ENCODE measurements around the gene TOB2. TPM values are rescaled to one million over a fixed set of nuclear protein-coding genes. Genes with fewer than 3 reads are reported as not detected.
"Not testable (repeated sequence)": the region's sequence is repeated elsewhere in the genome, so short reads cannot be mapped to it uniquely, and the experiment has no call there.

The TOB2 gene
- total and polyA plus RNA-seq, 2 donors = 20.9 to 34.0 TPM

- not testable (repeated sequence) for H3K4me3 ChIP-seq (ENCODE audit: low read depth, low read length); DNase-seq (ENCODE audit: extremely low spot score); H3K4me1 ChIP-seq (ENCODE audit: insufficient read depth); H3K36me3 ChIP-seq (ENCODE audit: insufficient read depth); H3K27ac ChIP-seq (ENCODE audit: low read depth)
- WGBS = 94% methylated on average over 14 of the region's 14 CpGs
Measured at GRCh38 chr22:41402851-41403250, 43.8 kb downstream of the TOB2 start.

- H3K4me3 ChIP-seq (ENCODE audit: low read depth, low read length) = no peak overlapping the region
- no peak for DNase-seq (ENCODE audit: extremely low spot score)
- H3K36me3 ChIP-seq (ENCODE audit: insufficient read depth) = no peaks in the 10 kb centered on the region
- no peaks in the 10 kb centered on the region for H3K4me1 ChIP-seq (ENCODE audit: insufficient read depth)
- WGBS = 31% methylated on average over 16 of the region's 16 CpGs
- H3K27ac ChIP-seq (ENCODE audit: low read depth) = peak overlapping the region; percentile 11
Measured at GRCh38 chr22:41401781-41402648, 44.6 kb downstream of the TOB2 start.

DNA sequence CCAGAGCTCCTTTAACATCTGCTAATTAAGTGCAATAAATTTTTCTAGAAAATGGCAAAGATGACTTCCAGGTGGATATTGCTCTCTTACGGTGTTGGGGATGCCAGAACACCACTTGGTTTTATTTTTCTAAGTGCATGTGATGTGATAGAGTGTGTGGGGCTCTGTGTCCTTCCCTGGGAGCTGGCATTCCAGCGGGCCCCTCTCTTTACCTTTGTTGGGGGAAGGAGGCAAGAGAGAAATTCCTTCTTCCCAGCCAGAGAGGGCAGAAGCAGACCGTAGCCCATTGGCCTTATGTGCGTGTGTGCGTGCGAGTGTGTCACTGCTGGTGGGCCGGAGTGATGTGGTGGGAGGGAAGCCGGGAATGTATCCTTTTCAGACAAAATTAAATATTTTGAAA is 47.7 kb downstream of the TOB2 start:
- Histone ChIP-seq H3K4me1 (ENCODE audit: insufficient read depth) (no peaks in the 10 kb centered on the region), H3K4me3 (ENCODE audit: low read depth, low read length) (no peak overlapping the region), H3K27ac (ENCODE audit: low read depth) (no peak overlapping the region), H3K36me3 (ENCODE audit: insufficient read depth) (peaks cover 2% of the 10 kb centered on the region)
- no peak for DNase-seq (ENCODE audit: extremely low spot score)
- 80% methylated on average over 8 of the region's 8 CpGs for WGBS

GRCh38 chr22:41397143-41397811 is 49.3 kb downstream of the TOB2 start:
- Histone ChIP-seq H3K36me3 (ENCODE audit: insufficient read depth) (peaks cover 2% of the 10 kb centered on the region), H3K4me1 (ENCODE audit: insufficient read depth) (no peaks in the 10 kb centered on the region), H3K27ac (ENCODE audit: low read depth) (peak overlapping the region; percentile 7), H3K4me3 (ENCODE audit: low read depth, low read length) (no peak overlapping the region)
- no peak for DNase-seq (ENCODE audit: extremely low spot score)
- WGBS = 83% methylated on average over 19 of the region's 19 CpGs

DNA sequence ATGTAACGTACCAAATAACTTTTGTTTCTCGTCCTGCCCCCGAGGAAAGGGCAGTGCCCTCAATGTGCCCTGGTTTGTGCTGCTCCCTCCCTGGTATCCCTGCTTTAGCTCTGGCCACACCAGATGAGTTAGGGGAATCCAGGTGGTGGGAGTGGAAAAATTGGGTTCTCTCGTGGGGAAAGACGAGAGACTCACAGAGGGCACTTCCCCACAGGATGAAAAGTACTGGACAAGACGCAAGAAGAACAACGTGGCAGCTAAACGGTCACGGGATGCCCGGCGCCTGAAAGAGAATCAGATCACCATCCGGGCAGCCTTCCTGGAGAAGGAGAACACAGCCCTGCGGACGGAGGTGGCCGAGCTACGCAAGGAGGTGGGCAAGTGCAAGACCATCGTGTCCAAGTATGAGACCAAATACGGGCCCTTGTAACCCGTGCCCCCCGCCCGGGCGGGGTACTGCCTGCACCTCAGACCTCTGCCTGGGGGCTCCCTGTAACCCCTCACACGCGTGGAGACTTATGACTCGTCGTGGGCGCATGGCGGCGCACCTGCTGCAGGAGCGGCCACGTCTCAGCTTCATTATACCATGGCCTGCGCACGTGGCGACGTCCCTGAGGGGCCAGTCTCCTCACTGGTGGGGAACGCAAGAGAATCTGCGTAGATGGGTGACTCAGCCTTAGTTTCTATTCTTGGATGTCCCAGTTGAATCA is 50.9 kb downstream of the TOB2 start:
- Histone ChIP-seq H3K4me1 (ENCODE audit: insufficient read depth) (no peaks in the 10 kb centered on the region), H3K36me3 (ENCODE audit: insufficient read depth) (peaks cover 5% of the 10 kb centered on the region), H3K27ac (ENCODE audit: low read depth) (no peak overlapping the region), H3K4me3 (ENCODE audit: low read depth, low read length) (no peak overlapping the region)
- DNase-seq (ENCODE audit: extremely low spot score) = no peak
- 95% methylated on average over 37 of the region's 37 CpGs for WGBS

DNA sequence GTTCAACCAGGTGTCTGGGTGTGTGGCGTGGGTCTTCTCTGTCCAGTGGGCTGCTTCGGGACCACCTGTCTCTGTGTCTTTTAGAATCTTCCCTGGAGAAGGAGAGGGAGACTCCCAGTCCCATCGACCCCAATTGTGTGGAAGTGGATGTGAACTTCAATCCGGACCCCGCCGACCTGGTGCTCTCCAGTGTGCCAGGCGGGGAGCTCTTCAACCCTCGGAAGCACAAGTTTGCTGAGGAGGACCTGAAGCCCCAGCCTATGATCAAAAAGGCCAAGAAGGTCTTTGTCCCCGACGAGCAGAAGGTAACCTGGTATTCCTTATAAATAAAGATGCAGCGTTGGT is 52.6 kb downstream of the TOB2 start:
- H3K4me3 ChIP-seq (ENCODE audit: low read depth, low read length) = no peak overlapping the region
- peaks cover 6% of the 10 kb centered on the region for H3K36me3 ChIP-seq (ENCODE audit: insufficient read depth)
- no peak for DNase-seq (ENCODE audit: extremely low spot score)
- 91% methylated on average over 11 of the region's 11 CpGs for WGBS
- H3K27ac ChIP-seq (ENCODE audit: low read depth) = no peak overlapping the region
- H3K4me1 ChIP-seq (ENCODE audit: insufficient read depth) = no peaks in the 10 kb centered on the region

GRCh38 chr22:41387341-41387740 is 59.3 kb downstream of the TOB2 start:
- DNase-seq (ENCODE audit: extremely low spot score) = no peak
- H3K4me1 ChIP-seq (ENCODE audit: insufficient read depth) = peaks cover 4% of the 10 kb centered on the region
- peaks cover 6% of the 10 kb centered on the region for H3K36me3 ChIP-seq (ENCODE audit: insufficient read depth)
- H3K4me3 ChIP-seq (ENCODE audit: low read depth, low read length) = no peak overlapping the region
- no peak overlapping the region for H3K27ac ChIP-seq (ENCODE audit: low read depth)
- 95% methylated on average over 7 of the region's 7 CpGs for WGBS

- Histone ChIP-seq H3K4me3 (ENCODE audit: low read depth, low read length) (no peak overlapping the region), H3K36me3 (ENCODE audit: insufficient read depth) (peaks cover 2% of the 10 kb centered on the region), H3K27ac (ENCODE audit: low read depth) (no peak overlapping the region), H3K4me1 (ENCODE audit: insufficient read depth) (peaks cover 4% of the 10 kb centered on the region)
- DNase-seq (ENCODE audit: extremely low spot score) = no peak
Measured at GRCh38 chr22:41384128-41384527, 62.5 kb downstream of the TOB2 start.

Other genes with a start within 250 kb of the TOB2 start
- 12.4 TPM for gene L3MBTL2, start 241.5 kb downstream of the TOB2 start, total RNA-seq
- 21.7 TPM for gene L3MBTL2, start 241.5 kb downstream of the TOB2 start, polyA plus RNA-seq
- 1.8 TPM for gene CHADL, start 205.9 kb downstream of the TOB2 start, total RNA-seq
- 3.5 TPM for gene CHADL, start 205.9 kb downstream of the TOB2 start, polyA plus RNA-seq
- gene RANGAP1, start 160.6 kb downstream of the TOB2 start, total RNA-seq = 15.0 TPM
- gene RANGAP1, start 160.6 kb downstream of the TOB2 start, polyA plus RNA-seq = 41.8 TPM
- gene ZC3H7B, start 145.3 kb downstream of the TOB2 start, total RNA-seq = 30.0 TPM
- gene ZC3H7B, start 145.3 kb downstream of the TOB2 start, polyA plus RNA-seq = 42.1 TPM
- gene TEF, start 64.9 kb downstream of the TOB2 start, total RNA-seq = 9.0 TPM
- gene TEF, start 64.9 kb downstream of the TOB2 start, polyA plus RNA-seq = 32.1 TPM
- gene PHF5A, start 21.9 kb upstream of the TOB2 start, total RNA-seq = 37.3 TPM
- gene PHF5A, start 21.9 kb upstream of the TOB2 start, polyA plus RNA-seq = 38.1 TPM
- gene ACO2, start 22.3 kb upstream of the TOB2 start, total RNA-seq = 41.8 TPM
- 84.6 TPM for gene ACO2, start 22.3 kb upstream of the TOB2 start, polyA plus RNA-seq
- 12.8 TPM for gene POLR3H, start 97.7 kb upstream of the TOB2 start, total RNA-seq
- 25.1 TPM for gene POLR3H, start 97.7 kb upstream of the TOB2 start, polyA plus RNA-seq
- gene CSDC2, start 114.2 kb upstream of the TOB2 start, total RNA-seq = 1.1 TPM
- 15.1 TPM for gene CSDC2, start 114.2 kb upstream of the TOB2 start, polyA plus RNA-seq
- 8.8 TPM for gene PMM1, start 143.0 kb upstream of the TOB2 start, total RNA-seq
- gene PMM1, start 143.0 kb upstream of the TOB2 start, polyA plus RNA-seq = 63.2 TPM
- 12.7 TPM for gene DESI1, start 174.2 kb upstream of the TOB2 start, total RNA-seq
- 14.5 TPM for gene DESI1, start 174.2 kb upstream of the TOB2 start, polyA plus RNA-seq
- gene XRCC6, start 174.5 kb upstream of the TOB2 start, total RNA-seq = 199 TPM
- 195 TPM for gene XRCC6, start 174.5 kb upstream of the TOB2 start, polyA plus RNA-seq
- gene SNU13, start 242.1 kb upstream of the TOB2 start, total RNA-seq = 41.3 TPM
- 137 TPM for gene SNU13, start 242.1 kb upstream of the TOB2 start, polyA plus RNA-seq